ENCODE data around the gene LLCFC1.

Gene LLCFC1

GRCh38 chr7:142905759-142906158, 33.5 kb upstream of the LLCFC1 start:
- TF ChIP-seq CTCF (IDR thresholded peaks at IDR 0.05) = no peak

GRCh38 chr7:142906643-142907042, 32.6 kb upstream of the LLCFC1 start:
- TF ChIP-seq CTCF (IDR thresholded peaks at IDR 0.05) = no peak

- no peak for TF ChIP-seq CTCF (IDR thresholded peaks at IDR 0.05)
These were observed 31.0 kb upstream of the LLCFC1 start for GRCh38 chr7:142908290-142908689.

DNA sequence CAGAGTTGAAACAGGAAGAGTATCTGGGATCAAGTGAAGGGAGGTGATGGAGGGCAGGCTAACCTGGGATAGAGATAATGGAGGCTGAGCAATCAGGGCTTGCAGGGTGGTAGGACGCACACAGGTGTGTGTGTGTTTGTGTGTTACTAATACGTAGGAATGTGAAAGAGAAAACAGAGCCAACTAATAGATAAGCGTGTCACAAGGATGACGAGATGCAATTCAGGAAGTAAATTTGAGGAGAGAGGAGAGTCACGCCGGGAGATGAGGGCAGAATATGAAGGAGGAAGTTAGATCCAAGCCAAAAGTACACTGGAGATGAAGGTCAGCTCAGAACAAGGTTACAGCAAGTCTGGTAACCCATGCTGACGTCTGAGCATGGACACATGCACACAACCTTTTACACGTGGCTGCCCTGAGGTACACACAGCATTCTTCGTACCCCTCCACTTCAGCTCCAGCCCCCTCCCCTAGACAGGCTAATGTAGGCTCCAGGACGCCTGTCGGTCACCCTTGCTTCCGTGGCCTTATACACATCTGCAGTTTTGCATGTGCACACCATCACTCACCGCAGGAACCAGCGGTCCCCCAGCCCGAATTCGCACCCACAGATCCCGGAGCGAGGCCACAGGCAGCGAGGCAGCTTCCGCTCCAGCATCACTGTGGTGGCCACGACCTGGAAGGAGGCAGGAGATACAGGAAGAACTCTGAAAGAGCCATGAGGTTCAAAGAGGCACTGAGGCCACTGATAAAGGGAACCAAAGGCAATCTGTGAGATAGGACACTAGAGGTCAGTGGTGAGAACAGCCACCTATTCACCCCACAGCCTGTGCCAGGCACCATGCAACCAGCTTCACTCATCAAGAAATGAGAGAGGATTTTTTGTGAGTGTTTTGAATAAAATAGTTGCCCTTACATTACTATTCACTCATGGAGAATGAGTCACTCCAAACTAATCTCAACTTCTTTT, 30.1 kb upstream of the LLCFC1 start:
- TF ChIP-seq CTCF (IDR thresholded peaks at IDR 0.05) = peak; percentile 62

DNA sequence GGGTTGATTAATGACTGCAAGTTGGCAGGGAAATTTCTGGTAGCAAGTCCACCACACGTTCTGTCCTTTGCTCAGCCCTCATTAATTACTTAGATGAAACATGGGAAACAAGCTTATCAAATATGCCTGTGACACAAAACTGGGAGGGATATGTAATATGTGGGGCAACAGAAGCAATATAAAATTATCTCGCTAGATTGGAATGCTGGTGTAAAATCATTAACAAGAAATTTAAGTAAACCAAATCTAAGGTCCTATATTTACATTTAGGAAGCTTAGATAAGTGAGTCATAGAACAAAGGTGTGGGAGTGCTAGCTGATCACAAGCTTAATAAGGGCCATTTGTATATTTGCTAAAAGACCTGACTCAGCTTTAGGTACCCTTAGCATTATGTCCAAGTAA, 29.3 kb upstream of the LLCFC1 start:
- no peak for TF ChIP-seq CTCF (IDR thresholded peaks at IDR 0.05)

DNA sequence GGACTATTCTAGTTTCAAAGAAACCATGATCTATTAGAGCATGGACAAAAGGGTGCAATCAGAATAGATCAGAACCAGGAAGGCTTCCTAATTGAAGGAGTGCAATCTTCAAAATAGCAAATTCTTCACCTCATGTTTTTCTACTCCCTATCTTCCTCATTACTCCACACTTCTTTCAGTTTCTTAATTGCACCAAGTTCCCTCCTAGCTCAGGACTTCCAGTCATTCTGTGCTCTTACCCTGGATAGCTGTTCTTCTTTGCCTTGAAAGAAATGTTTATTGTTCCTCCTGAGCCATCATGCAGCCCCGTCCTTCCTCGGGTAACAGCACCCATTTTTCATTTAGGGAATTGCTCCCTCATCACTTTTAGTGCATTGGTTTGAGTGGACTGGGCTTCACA, 28.8 kb upstream of the LLCFC1 start:
- no peak for TF ChIP-seq CTCF (IDR thresholded peaks at IDR 0.05)

GRCh38 chr7:142913051-142913450, 26.2 kb upstream of the LLCFC1 start:
- no peak for TF ChIP-seq CTCF (IDR thresholded peaks at IDR 0.05)
